H9 (cell line): ENCODE measurements around the gene POU2F3. TPM values are rescaled to one million over a fixed set of nuclear protein-coding genes. Genes with fewer than 3 reads are reported as not detected.

Source experiments
- DNase-seq: peaks from one replicate; pipeline ENCODE4 v3.0.0-alpha.2; 2017
- H2AFZ ChIP-seq: one replicate; pipeline ENCODE4 v1.6.1; 2013; ENCODE audit warnings: mild to moderate bottlenecking, low read length, control low read depth, moderate library complexity
- H2AK5ac ChIP-seq: 2 replicates; pipeline ENCODE4 v1.6.1; 2013; ENCODE audit warnings: low read length, control low read depth, mixed read lengths; ENCODE audit not compliant: insufficient read length
- H2BK120ac ChIP-seq: one replicate; pipeline ENCODE4 v1.6.1; 2013; ENCODE audit warnings: low read depth, mild to moderate bottlenecking, low read length, control low read depth, inconsistent platforms; ENCODE audit not compliant: poor library complexity, severe bottlenecking
- H2BK12ac ChIP-seq: 2 replicates; pipeline ENCODE4 v1.6.1; 2013; ENCODE audit warnings: low read length, control low read depth, mixed read lengths, low read depth; ENCODE audit not compliant: insufficient read length
- H2BK15ac ChIP-seq: 2 replicates; pipeline ENCODE4 v1.6.1; 2013; ENCODE audit warnings: low read depth, low read length, control low read depth
- H2BK20ac ChIP-seq: one replicate; pipeline ENCODE4 v1.6.1; 2013; ENCODE audit warnings: low read depth, mild to moderate bottlenecking, low read length, control low read depth, inconsistent platforms; ENCODE audit not compliant: poor library complexity, severe bottlenecking
- H2BK5ac ChIP-seq: 2 replicates; pipeline ENCODE4 v1.6.1; 2013; ENCODE audit warnings: low read length, control low read depth, mixed read lengths; ENCODE audit not compliant: insufficient read length
- H3K14ac ChIP-seq: 2 replicates; pipeline ENCODE4 v1.6.1; 2013; ENCODE audit warnings: low read length, control low read depth; ENCODE audit not compliant: insufficient read depth
- H3K18ac ChIP-seq: 2 replicates; pipeline ENCODE4 v1.6.1; 2013; ENCODE audit warnings: low read depth, mild to moderate bottlenecking, mixed read lengths, low read length, control low read depth; ENCODE audit not compliant: insufficient read length
- H3K23ac ChIP-seq: 2 replicates; pipeline ENCODE4 v1.6.1; 2013; ENCODE audit warnings: low read length, control low read depth, mixed read lengths, low read depth; ENCODE audit not compliant: insufficient read length
- H3K23me2 ChIP-seq: 2 replicates; pipeline ENCODE4 v1.6.1; 2013; ENCODE audit warnings: low read depth, mild to moderate bottlenecking, mixed read lengths, low read length, control low read depth; ENCODE audit not compliant: insufficient read length, poor library complexity, severe bottlenecking
- H3K27ac ChIP-seq: 2 replicates; pipeline ENCODE4 v1.5.1; 2013; ENCODE audit warnings: low read length, control low read depth, mixed read lengths, low read depth; ENCODE audit not compliant: insufficient read length
- H3K27me3 ChIP-seq: 2 replicates; pipeline ENCODE4 v1.6.1; 2013; ENCODE audit warnings: low read length, control low read depth, inconsistent platforms; ENCODE audit not compliant: insufficient read depth
- H3K4ac ChIP-seq: 2 replicates; pipeline ENCODE4 v1.6.1; 2013; ENCODE audit warnings: low read depth, mild to moderate bottlenecking, control low read depth, inconsistent platforms, low read length, moderate library complexity
- H3K4me1 ChIP-seq: 2 replicates; pipeline ENCODE4 v1.6.1; 2013; ENCODE audit warnings: low read length, control low read depth, inconsistent platforms; ENCODE audit not compliant: insufficient read depth
- H3K4me2 ChIP-seq: 2 replicates; pipeline ENCODE4 v1.6.1; 2013; ENCODE audit warnings: low read length, control low read depth, mixed read lengths; ENCODE audit not compliant: insufficient read length, insufficient read depth
- H3K56ac ChIP-seq: 2 replicates; pipeline ENCODE4 v1.6.1; 2013; ENCODE audit warnings: low read depth, mild to moderate bottlenecking, mixed read lengths, low read length, control low read depth; ENCODE audit not compliant: insufficient read length
- H3K79me1 ChIP-seq: 2 replicates; pipeline ENCODE4 v1.6.1; 2013; ENCODE audit warnings: low read depth, mild to moderate bottlenecking, moderate library complexity, low read length, control low read depth, inconsistent platforms; ENCODE audit not compliant: insufficient read depth, poor library complexity, severe bottlenecking
- H3K79me2 ChIP-seq: 2 replicates; pipeline ENCODE4 v1.6.1; 2013; ENCODE audit warnings: low read length, control low read depth, inconsistent platforms; ENCODE audit not compliant: insufficient read depth
- H3K9ac ChIP-seq: 2 replicates; pipeline ENCODE4 v1.6.1; 2013; ENCODE audit warnings: low read length, control low read depth, mixed read lengths; ENCODE audit not compliant: insufficient read length; ENCODE audit errors: extremely low read depth
- H3K9me3 ChIP-seq: one replicate; pipeline ENCODE4 v1.6.1; 2013; ENCODE audit warnings: low read depth, low read length, inconsistent platforms; ENCODE audit not compliant: control insufficient read depth
- H3T11ph ChIP-seq: one replicate; pipeline ENCODE4 v1.6.1; 2013; ENCODE audit warnings: mild to moderate bottlenecking, low read length, control low read depth, inconsistent platforms
- H4K20me1 ChIP-seq: one replicate; pipeline ENCODE4 v1.6.1; 2013; ENCODE audit not compliant: control insufficient read depth, insufficient read length, insufficient read depth
- H4K5ac ChIP-seq: 2 replicates; pipeline ENCODE4 v1.6.1; 2013; ENCODE audit warnings: low read depth, mild to moderate bottlenecking, mixed read lengths, low read length, control low read depth; ENCODE audit not compliant: insufficient read length
- H4K8ac ChIP-seq: replicated peaks from 2 replicates; pipeline ENCODE4 v1.6.1; 2013; ENCODE audit warnings: low read length, control low read depth, mixed read lengths, low read depth; ENCODE audit not compliant: insufficient read length
- H4K91ac ChIP-seq: 2 replicates; pipeline ENCODE4 v1.6.1; 2013; ENCODE audit warnings: low read depth, mild to moderate bottlenecking, moderate library complexity, mixed read lengths, low read length, control low read depth; ENCODE audit not compliant: insufficient read length
- H3K27ac Mint-ChIP-seq, 3 experiments: 2 replicates in 2 of 3; 3 replicates in 1 of 3; pipeline ENCODE4 v1.8.0; 2020 to 2021; ENCODE audit warnings: mixed read lengths in 3 of 3, mild to moderate bottlenecking in 1 of 3, moderate library complexity in 1 of 3
- H3K27me3 Mint-ChIP-seq: 2 replicates; pipeline ENCODE4 v1.8.0; 2021; ENCODE audit warnings: low read depth, mild to moderate bottlenecking, moderate library complexity, mixed read lengths
- H3K36me3 Mint-ChIP-seq, 3 experiments: 2 replicates in 2 of 3; 3 replicates in 1 of 3; pipeline ENCODE4 v1.8.0; 2020 to 2021; ENCODE audit warnings: low read depth in 3 of 3, mixed read lengths in 3 of 3; ENCODE audit not compliant: insufficient read depth in 1 of 3
- H3K4me1 Mint-ChIP-seq, 2 experiments: 2 replicates each; pipeline ENCODE4 v1.8.0; 2020; ENCODE audit warnings: mixed read lengths in 2 of 2
- H3K4me3 Mint-ChIP-seq, 2 experiments: 2 replicates in 1 of 2; 3 replicates in 1 of 2; pipeline ENCODE4 v1.8.0; 2020 to 2021; ENCODE audit warnings: mild to moderate bottlenecking in 2 of 2, mixed read lengths in 2 of 2, moderate library complexity in 1 of 2
- H3K9me3 Mint-ChIP-seq, 2 experiments: 2 replicates in 1 of 2; 3 replicates in 1 of 2; pipeline ENCODE4 v1.8.0; 2020; ENCODE audit warnings: mild to moderate bottlenecking in 2 of 2, mixed read lengths in 2 of 2, moderate library complexity in 1 of 2
- CTCF ChIP-seq: fragments of 200-600 bp; sonication (generic); conservative IDR thresholded peaks from 3 replicates; pipeline ENCODE4 v1.8.0; 2021; ENCODE audit warnings: antibody characterized with exemption, mild to moderate bottlenecking
- total RNA-seq: library from RNA; stranded (reverse); gene quantifications from 2 replicates; pipeline ENCODE4 v1.2.1, GENCODE V29; 2021

The POU2F3 gene
- total RNA-seq, 1 experiment from 2014 or later, result 1.1 TPM

DNA sequence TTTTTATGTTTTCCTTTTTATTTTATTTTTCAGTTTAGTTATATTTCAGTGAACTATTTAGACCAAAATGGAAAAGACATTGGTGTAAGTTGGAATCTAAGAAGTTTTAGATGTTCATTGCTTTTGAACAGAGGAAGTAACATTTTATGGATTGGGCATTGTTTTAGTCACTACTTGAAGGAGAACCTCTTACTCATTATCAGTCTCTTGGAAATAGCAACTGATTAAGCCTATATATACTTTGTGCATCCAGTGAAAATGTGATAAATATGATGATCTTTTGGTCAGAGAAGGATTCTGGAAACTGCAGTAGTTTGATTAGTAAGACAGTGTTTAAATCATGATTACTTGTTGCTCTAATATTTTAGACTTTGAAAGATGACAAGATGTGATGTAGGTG, 110.7 kb downstream of the POU2F3 start:
- no peak overlapping the region for H3K27ac ChIP-seq
- H2BK15ac ChIP-seq, result no peak overlapping the region
- no peaks in the 10 kb centered on the region; the same call in 1 of the 2 replicates for H3K4me1 ChIP-seq
- no peak overlapping the region for H3K18ac ChIP-seq
- peaks cover 13% of the 10 kb centered on the region; the same call in 1 of the 2 replicates for H3K79me2 ChIP-seq
- no peaks in the 10 kb centered on the region for H3K23me2 ChIP-seq
- H2AFZ ChIP-seq, result no peak overlapping the region
- no peak overlapping the region for H3K14ac ChIP-seq
- no peak overlapping the region for H3T11ph ChIP-seq
- DNase-seq, result no peak
- Mint-ChIP-seq H3K4me1 (peaks cover 25 to 28% of the 10 kb centered on the region in 2 experiments), H3K27ac (no peak overlapping the region), H3K9me3 (no peaks in the 10 kb centered on the region), H3K4me3 (no peak overlapping the region), H3K36me3 (peaks cover 0 to 4% (median 0%) of the 10 kb centered on the region in 3 experiments; a peak in 1 of 7 replicates), H3K27me3 (no peaks in the 10 kb centered on the region)
- no peak overlapping the region for H2AK5ac ChIP-seq
- H3K56ac ChIP-seq, result no peak overlapping the region
- no peak overlapping the region for H3K23ac ChIP-seq
- no peak overlapping the region for H4K8ac ChIP-seq
- no peak overlapping the region for H4K5ac ChIP-seq
- H3K9ac ChIP-seq, result no peak overlapping the region
- H2BK20ac ChIP-seq, result no peak overlapping the region
- no peaks in the 10 kb centered on the region for H3K27me3 ChIP-seq
- TF ChIP-seq CTCF, result no peak
- H2BK12ac ChIP-seq, result no peak overlapping the region
- H2BK5ac ChIP-seq, result no peak overlapping the region
- H4K91ac ChIP-seq, result no peak overlapping the region
- H3K79me1 ChIP-seq, result peaks cover 13% of the 10 kb centered on the region
- H3K4ac ChIP-seq, result no peak overlapping the region
- no peaks in the 10 kb centered on the region for H4K20me1 ChIP-seq
- H3K4me2 ChIP-seq, result no peak overlapping the region
- H3K9me3 ChIP-seq, result no peaks in the 10 kb centered on the region
- H2BK120ac ChIP-seq, result no peak overlapping the region
